Measurements from ENCODE around the gene RHOH.

The RHOH gene

DNA sequence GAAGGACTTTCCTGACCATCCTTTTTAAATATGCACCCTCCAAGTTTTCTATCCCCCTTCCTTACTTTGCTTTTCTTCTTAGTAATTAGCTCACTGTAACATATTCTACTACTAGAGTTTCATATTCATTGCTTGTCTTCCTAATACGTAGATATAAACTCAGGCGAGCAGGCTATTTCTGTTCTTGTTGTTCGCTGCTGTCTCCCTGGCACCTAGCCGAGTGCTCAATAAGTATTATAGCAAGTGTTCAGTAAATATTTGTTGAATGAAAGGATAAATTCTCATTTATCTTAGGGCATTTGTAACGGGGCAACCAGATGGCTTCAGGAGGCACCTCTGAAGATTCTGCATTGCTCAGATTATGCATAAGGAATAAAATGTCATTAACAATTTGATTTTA lies 6.8 kb upstream of the RHOH start:
- peak; percentile 99 for FAIRE-seq

DNA sequence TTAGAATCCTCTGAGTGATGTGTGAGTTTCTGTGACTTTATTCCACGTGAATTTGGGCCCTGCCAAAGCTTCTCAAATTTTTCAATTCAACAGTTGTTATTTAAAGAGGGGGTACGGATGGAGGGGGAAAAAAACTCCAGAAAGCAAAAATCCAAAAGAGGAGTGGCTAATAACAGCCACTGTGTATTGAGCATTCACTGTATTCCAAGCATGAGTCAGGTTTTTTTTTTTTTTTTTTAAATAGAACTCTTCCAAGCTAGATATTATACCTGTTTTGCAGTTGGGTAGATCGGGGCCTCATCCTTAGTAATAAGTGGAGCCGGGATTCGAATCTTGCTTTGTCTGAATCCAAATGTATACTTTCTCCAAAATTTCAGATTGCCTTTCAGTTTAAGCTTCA lies 6.4 kb upstream of the RHOH start:
- no peak for FAIRE-seq

DNA sequence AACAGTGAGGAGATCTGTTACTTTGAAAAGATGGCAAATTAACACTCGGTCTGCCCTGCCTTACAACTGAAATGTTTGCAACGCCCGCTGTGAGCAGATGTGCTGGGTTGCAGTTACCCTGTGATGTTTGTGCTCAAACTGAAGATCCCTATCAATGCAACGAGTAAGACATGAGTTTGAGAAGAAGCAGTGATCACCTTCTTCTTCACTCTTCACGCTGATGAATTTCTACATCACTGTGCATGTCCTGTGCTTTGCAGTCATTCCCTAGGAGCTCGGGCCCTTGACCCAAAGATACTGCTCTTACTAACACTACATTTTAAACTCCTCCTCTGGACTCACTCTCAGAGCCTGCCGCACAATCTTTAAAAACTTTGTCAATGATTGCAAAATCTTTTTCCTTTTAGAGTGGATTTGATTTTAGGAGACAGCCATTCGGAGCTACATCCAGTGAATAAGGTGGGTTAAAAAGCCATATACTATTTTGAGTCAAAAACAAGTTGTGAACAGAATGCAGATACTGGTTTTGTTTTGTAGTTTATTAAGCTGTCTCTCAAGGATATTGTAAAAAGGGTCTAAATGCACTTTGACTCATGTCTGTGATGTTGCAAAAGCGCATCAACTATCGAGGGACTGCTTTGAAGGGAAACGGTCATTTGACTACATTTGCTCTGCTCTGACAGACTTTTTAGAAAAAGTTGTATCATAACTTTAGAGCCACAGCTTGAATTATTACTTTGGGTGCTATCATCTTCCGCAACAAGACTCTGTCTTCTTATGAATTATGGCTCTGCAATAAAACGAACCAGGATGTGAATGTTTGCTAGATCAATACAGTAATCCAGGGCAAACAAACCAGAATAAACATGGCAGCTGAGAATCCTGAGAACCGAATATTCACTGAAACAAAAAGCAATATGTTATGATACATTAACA lies 5.7 kb upstream of the RHOH start:
- peak; percentile 85 for FAIRE-seq

DNA sequence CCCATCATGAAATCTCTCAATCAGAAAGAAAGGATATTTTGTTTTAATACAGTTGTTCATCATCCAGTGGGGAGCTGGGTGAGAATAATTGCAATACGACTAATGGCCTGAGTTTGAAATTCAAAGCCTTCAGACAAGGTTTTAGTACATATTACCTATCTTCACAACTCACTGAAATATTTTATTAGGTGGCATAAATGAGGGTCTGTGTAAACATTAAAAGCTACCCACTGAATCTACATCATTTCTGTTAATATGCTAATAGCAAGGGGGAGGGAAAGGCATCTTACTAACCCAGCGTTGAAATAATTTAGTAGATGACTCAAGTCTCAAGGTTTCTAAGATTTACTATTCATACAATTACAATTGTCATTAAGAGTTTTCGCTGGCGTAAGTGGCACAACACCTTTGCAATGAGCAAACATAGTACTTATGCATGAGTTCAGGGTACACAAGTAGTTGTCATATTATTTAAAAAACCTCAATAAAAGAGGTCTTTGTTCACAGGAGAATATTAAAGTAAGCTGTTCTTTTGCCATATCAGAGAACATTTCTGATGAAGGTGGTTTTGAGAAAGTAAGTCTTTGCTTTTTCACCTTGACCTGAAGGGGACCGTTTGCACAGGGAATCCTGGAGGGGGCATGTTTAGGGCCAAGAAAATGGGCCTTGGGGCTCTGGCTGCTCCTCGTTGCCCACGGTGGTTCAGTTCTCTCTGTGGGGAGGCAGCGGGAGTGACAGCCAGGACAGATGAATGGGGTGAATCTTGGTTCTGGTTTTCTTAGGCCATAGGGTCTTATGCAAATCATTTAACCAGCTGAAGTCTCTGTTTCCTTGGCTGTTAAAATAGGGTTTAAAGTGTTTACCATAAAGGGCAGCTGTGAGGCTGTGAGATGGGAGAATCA lies 4.5 kb upstream of the RHOH start:
- no peak for FAIRE-seq

DNA sequence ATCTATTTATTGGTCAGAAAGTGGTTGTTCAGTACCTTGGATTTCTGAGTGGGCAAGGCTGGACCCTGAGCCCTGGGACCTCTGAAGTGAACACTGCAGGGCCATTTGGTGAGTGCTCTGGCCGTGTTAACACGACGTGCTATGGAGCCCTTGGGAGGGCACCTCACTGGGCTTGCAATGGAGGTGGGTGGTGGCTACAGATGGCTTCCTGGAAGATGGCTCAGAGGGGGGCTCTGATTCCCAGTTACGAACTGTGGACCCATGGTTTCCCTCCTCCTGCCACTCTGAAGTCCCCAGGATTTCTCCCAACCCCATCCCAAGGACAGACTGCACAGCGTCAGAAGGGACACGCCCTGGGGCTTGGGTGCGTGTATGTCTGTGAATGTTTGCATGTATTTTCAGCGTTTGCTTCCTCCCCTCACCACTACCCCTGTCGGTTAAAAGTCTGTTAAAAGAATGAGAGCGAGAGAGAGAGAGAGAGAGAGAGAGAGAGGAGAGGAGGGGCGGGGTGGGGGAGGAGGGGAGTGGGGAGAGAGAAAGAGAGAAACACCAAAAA lies 3.7 kb upstream of the RHOH start:
- no peak for FAIRE-seq

DNA sequence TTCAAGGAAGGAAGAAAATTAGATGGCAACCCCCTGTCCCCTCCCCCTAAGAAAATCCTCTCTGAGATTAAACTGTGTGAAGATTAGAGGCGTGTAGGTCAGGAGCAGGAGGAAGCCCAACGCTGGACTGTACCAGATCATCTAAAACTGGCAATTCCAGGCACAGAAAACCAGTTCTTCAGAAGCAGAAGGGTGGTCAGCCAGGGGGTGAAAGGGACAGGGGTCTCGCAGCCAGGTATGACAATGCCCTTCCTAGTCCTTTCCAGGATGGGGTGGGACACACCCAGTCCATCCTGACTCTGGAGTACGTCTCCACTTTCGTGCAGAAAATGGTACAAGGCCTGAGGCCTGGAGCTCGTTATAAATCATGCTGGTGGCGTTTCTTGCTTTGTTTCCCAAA lies 3.3 kb upstream of the RHOH start:
- FAIRE-seq = no peak

DNA sequence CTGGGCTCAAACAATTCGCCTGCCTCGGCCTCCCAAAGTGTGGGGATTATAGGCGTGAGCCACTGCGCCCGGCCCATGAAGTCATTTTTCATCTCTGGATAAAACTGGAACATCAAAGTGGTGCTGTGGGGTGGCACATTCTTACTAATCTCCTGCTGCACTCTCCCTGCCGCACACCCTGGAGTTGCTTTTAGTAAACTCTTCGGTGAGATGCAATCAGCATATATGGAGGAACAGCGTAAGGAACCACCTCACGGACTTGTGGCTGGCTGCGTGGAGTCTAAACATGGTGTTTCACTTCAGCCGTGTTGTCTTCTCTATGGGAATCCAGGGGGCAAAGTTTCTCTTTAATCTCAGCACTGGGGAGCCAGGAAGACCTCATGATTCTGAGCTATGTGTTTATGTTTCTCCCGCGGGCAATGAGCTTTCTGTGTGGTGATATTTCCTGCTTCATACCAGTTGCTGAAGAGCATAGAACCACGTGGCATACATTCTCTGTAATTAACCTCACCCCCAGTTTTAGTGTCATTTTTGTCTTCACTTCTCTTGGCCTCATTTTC lies 2.1 kb upstream of the RHOH start:
- peak; percentile 36 for FAIRE-seq

DNA sequence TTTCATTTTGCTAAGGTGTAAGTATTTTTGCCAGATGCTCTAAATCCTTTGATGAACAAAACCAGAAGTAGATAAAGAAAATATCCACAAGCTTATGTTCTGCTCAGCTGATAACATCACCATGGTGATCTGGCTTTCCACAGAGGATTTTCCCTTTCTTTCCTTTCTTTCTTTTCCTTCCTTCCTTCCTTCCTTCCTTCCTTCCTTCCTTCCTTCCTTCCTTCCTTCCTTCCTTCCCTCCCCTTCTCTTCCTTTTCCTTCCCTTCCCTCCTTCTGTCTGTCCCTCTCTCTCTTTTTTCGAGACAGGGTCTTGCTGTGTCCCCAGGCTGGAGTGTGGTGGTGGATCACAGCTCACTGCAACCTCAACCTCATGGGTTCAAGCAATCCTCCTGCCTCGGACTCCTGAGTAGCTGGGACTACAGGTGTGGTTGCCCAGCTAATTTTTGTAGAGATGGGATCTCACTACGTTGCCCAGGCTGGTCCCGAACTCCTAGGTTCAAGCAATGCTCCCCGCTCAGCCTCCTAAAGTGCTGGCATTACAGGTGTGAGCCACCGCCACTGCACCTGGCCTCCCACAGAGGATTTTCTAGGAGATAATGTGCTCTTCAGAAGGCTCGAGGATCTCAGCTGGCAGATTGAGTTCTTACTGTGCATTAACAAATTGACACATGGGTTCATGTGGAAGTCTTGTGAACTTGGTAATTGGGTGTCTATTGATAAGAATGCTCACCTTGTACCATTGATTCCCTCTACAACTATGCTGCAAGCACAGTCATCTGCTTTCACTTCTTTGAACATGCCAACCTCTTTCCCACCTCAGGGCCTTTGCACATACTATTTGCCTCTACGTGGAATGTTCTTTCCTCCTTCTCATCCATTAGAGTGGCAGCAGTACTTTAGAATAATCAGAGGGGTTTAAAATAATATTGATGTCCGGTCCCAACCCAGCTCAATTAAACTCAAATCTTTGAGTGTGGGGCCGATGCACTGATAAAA lies 1.4 kb upstream of the RHOH start:
- no peak for FAIRE-seq

DNA sequence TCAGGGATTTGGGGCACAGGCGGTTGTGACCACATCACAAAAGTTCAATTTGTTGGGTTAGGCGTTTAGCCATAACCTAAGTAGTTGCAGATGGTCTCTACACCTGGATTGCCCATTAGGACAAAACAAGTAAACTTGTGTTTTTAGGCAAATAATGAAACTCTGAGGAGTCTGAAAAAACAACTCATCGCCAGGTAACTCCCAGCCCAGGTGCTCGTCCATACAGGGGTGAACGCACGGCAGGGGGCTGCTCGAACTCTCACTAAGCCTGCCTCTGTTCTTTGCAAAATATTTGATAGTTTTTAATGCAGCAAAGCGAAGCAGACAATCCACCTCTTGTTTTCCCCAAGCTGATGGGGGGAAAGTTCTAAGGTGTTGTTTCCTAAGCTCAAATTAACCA lies 559 bp upstream of the RHOH start:
- FAIRE-seq = no peak

DNA sequence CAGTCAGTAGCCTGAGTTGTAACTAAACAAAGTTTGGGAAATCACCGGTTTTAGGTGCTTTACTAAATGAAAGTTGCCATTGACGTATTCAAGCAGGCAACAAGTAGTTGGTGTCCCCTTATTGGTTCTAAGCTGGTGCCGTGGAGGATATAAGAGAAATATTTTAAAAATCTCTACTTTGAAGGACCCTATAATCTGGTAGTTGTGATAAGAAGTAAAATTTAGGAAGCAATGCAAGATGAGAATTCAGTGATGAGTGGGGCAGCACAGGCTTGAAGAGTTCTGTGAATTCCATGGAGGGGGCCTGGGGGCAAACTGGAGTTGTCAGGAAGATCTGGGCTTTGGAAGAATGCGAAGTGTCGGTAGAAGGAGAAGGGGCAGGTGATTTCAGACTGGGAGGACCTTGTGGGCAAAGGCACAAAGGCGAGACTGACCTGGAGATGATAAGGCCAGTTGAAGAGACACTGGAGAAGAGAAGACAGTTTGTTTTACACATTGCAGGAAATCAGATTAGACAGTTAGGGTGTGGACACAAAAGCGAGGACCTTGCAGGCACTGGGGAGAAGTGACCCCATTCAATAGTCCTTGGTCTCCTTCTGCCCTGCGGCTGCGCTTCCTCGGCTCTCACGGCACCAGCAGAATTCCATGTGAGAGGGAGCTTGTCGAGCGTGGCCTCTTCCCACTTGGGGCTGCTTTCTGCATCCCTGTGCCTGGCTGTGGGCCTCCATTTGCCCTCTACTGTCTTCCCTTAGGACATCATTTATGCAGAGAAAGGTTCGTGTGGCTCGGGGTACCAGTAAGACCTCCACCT lies 1.3 kb downstream of the RHOH start:
- FAIRE-seq = no peak

DNA sequence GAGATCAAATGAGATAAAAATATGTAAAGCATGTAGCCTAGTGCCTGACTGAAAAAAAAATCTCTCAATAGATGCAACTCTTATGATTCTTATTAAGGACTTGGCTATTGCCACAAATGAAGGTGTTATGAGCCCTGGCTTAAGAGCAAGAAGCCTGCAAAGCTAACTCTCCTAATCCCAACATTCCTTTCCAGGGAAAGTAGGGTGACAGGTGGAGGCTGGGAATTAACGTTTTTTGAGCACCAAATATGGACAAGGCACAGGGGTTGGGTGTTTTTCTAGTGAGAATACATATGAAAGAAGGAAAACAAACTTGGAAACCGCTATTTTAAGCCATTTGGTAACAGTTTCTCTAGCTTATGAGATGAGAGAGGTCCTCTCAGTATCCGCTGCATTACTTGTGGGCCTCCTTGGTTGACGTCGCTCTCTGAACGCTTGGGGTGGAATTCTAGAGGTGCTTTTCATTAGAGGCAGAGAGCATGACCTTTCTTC lies 2.4 kb downstream of the RHOH start:
- FAIRE-seq = no peak

DNA sequence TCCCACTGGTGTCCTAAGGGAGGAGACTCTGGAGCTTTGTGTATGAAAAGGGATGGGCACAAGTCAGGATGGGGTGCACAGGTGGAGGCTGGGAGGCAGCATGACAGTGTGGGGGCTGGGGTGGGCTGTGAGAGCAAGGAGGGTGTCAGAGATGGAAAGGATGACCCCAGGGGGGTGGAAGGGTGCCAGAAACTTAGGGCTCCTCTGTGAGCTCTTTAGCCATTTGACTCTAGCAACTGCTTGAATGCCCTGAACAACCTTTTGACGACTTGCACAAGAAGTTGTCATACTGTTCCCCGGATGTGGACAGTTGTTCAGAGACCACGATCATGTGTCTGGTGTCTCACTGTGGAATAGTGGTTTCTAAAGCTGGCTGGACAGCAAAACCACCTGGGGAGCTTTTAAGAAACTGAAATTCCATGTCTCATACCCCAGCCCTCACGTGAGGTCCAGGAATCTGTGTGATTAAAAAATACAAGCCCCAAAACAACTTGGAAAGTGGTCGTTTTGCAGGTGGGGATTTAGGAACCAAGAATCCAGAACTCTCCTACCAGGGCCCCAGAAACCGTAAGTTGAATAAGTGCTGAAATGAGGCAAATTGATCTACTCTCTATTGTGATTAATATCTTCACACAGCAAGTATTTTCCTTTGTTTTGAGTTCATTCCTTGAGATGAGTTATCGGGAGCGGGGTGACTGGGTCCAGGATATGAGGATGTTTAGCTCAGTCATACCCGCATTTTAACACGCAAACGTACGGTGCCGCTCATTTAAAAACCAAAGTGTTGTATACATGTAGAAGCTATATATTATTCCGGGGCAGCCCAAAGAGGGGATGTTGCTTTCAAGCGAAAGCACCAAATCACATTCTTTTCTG lies 3.4 kb downstream of the RHOH start:
- FAIRE-seq = no peak

DNA sequence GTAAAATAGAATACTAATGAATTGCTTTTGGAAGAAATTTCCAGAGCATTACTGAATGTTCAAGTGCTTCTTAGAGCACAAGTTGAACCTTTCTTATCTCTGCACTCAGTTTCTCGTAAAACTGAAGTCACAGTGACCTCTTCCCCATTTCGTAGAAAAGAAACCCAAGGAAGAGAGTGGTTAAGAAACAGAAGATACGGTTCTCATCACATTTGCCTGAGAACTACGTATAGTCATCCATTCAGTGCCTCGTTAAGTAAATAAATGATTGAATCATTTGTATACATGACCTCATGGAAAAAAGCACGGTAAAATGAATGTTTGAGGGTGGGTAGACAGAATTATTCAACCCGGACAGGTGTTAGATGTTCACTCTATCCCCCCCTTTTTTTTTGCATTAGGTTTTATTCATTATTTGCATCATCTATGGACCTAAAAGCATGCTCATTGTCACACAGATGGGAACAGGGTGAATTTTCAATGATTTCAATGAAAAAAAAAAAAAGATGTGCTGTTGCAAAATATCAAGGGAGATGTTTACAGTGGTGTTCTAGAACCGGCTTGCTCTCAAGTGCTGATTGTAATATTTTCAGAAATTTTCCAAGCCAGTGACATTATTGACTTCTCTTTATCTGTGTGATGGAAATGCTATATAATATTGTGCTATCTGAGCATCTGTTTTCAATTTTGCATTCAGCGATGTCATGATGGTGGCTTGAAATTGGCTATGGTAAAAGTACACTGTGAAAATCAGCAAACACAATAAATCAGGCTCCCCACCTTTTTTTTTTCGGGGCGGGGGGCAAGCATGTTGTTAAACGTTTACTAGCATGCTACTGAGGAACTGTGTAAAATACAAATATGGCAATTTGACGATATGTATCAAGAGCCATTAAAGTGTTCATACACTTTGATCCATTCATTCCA lies 4.3 kb downstream of the RHOH start:
- FAIRE-seq = no peak

DNA sequence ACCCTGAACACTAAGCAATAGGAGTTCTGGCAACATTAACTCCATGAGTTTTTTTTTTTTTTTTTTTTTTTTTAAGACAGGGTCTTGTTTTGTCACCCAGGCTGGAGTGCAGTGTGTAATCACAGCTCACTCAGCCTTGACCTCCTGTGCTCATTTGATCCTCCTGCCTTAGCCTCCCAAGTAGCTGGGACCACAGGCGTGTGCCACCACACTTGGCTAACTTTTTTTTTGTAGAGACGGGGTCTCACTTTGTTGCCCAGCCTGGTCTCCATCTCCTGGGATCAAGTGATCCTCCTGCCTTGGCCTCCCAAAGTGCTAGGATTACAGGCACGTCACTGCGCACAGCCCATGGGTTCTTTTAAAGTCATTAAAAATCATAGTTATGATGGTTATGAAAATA lies 5.1 kb downstream of the RHOH start:
- FAIRE-seq = no peak

DNA sequence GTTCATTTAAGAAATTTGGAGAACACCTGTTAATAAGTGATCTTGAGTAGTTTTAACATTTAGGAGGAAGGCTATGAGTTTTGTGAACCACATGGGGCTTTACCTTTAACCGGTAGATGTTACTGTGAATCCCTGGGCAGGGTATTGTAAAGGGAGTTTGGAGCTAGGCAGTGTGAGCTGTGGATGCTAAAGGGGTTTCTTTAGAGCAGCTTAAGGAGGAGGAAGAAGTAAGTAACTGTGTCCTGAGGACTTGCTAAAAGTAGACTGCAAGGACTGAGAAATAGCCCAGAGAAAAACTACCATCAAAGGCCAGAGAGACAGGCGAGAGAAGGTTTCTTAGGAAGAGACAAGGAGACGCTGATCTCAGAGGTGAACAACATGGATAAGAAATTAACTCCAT lies 5.6 kb downstream of the RHOH start:
- no peak for FAIRE-seq

DNA sequence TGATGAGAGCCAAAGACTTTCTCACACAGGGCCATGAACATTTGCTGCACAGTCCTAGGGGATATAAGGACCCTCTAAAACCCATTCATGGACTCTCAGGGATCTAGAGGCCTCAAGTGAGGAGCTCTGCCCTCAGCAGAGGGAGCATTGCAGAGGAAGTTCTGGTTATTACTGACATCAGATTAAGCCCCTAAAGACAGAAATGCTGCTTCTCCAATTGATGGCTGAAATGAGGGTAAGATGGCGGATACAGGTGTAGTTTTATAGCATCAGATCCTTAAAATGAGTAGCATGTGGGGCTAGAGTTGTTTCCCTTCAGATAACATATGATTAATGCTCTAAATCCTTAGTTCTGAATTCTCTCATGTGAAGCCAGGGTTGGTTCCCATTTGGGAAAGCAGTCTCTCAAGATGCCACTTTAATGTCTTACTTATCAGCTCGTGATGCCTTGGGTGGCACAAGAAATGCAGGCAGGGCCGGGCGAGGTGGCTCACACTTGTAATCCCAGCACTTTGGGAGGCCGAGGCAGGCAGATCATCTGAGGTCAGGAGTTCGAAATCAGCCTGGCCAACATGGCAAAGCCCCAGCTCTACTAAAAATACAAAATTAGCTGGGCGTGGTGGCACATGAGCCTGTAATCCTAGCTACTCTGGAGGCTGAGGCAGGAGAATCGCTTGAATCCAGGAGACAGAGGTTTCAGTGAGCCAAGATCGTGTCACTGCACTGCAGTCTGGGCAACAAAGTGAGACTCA lies 7.9 kb downstream of the RHOH start:
- no peak for FAIRE-seq

DNA sequence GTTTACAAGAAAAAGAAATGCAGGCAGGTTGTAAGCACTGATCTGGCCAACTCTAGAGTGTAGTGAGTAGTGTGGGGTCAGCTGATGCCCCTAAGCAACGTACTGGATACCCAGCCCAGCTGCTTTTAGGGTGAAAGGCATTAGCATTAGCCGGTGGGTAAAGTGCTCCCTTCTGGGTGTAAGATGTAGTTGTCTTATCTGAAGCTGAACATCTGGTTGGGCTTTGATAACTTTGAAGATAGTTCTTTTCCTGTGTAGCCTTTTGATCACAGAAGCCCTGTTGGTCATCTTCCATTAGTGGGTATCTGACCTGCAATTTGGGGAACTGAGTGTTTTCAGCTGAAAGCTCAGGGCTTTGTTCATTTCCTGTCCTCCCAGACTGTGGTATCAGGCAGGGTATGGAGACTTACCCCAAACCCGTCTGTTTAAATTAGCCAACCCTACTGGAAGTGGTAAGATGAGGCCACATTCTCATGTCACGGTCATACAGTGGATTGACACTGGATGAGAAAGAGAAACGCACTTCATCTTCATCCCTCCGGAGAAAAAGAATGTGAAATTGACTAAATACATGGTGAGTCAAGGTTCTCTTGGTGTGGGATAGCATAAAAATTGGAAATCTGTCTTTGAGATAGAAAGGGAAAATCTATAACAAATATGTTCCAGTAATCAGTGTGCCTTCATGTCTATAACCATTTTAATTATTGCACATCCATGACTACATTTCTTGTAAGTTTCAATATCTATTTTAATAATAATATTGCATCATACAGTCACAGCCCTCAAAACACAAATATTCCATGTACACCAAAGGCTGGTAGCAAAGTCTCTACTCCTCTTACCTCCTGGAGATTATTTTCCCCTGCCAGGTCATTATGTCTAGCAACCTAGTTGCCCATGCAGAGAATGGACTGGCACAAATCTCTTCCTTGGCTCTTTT lies 8.7 kb downstream of the RHOH start:
- no peak for FAIRE-seq

Measured in islet of Langerhans (tissue), 1 donor.